HG02759 (cell line): ENCODE results near the gene C20orf204.
"Not testable (repeated sequence)": the region's sequence is repeated elsewhere in the genome, so short reads cannot be mapped to it uniquely, and the experiment has no call there.

Experiments
- ATAC-seq: cut with Tn5 transposase; IDR thresholded peaks from one replicate; pipeline ENCODE4 v1.9.1; 2021; ENCODE audit warnings: mild to moderate bottlenecking, moderate library complexity; ENCODE audit not compliant: unreplicated experiment

The C20orf204 gene

GRCh38 chr20:64081624-64081964, 45.6 kb downstream of the C20orf204 start:
- no peak for ATAC-seq

- ATAC-seq = no peak
These were observed 46.2 kb downstream of the C20orf204 start for GRCh38 chr20:64082126-64082731.

GRCh38 chr20:64082820-64083377, 46.9 kb downstream of the C20orf204 start:
- no peak for ATAC-seq

- no peak for ATAC-seq
These were observed 47.4 kb downstream of the C20orf204 start for GRCh38 chr20:64083378-64083803.

GRCh38 chr20:64083804-64084684, 48.1 kb downstream of the C20orf204 start, which contains the start of gene LKAAEAR1:
Gene LKAAEAR1, minus strand, starts transcription at chr20:64084398. Its CDS starts 179 bp downstream, at chr20:64084219.
- ATAC-seq = no peak

- no peak for ATAC-seq
These were observed 48.7 kb downstream of the C20orf204 start for GRCh38 chr20:64084685-64085152.

GRCh38 chr20:64086801-64087200, 50.8 kb downstream of the C20orf204 start:
- no peak for ATAC-seq

GRCh38 chr20:64087226-64087825, 51.3 kb downstream of the C20orf204 start:
- not testable (repeated sequence) for ATAC-seq

- ATAC-seq = not testable (repeated sequence)
These were observed 52.6 kb downstream of the C20orf204 start for GRCh38 chr20:64088586-64088985.
